WERI-Rb-1 (cell line): ENCODE measurements around the gene USP20.

Experiments
- DNase-seq: peaks from one replicate; pipeline ENCODE4 v3.0.0-alpha.2; 2020
- H3K27ac ChIP-seq: fragments of 250-450 bp; sonication (Bioruptor Pico); 2 replicates; pipeline ENCODE4 v1.5.1; 2020; ENCODE audit warnings: mild to moderate bottlenecking, moderate library complexity
- H3K27me3 ChIP-seq: fragments of 250-450 bp; sonication (Bioruptor Pico); 2 replicates; pipeline ENCODE4 v1.5.1; 2021; ENCODE audit warnings: mild to moderate bottlenecking, low read depth, moderate library complexity; ENCODE audit not compliant: insufficient read depth, severe bottlenecking
- H3K36me3 ChIP-seq: fragments of 250-450 bp; sonication (Bioruptor Pico); 2 replicates; pipeline ENCODE4 v1.5.1; 2020; ENCODE audit warnings: mild to moderate bottlenecking, moderate library complexity
- H3K4me3 ChIP-seq: 2 replicates; pipeline ENCODE4 v1.5.1; 2011; ENCODE audit warnings: low read depth, mild to moderate bottlenecking, control low read depth, low read length
- H3K9me3 ChIP-seq: fragments of 250-450 bp; sonication (Bioruptor Pico); 2 replicates; pipeline ENCODE4 v1.5.1; 2021; ENCODE audit warnings: mild to moderate bottlenecking, moderate library complexity; ENCODE audit not compliant: severe bottlenecking
- TF ChIP-seq, protein P1 (sequence below): IDR thresholded peaks from 2 replicates; pipeline ENCODE4 v1.5.1; 2011; ENCODE audit warnings: low read depth, mild to moderate bottlenecking, control low read depth, inconsistent platforms, low read length

USP20 gene

DNA sequence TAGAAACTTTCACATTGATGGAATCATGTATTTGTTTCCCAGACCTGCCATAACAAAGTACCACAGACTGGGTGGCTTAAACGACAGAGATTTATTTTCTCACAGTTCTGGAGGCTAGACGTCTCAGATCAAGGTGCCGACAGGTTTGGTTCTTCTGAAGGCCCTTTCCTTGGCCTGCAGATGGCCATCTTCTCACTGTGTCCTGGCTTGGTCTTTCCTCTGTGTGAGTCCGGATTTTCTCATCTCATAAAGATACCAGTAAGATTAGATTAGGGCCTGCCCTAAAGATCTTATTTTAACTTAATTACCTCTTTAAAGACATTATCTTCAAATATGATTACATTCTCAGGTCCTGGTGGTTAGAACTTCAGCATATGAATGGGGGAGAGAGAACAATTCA lies 5.8 kb downstream of the USP20 start:
- H3K9me3 ChIP-seq = no peaks in the 10 kb centered on the region
- H3K4me3 ChIP-seq = no peak overlapping the region
- H3K27me3 ChIP-seq = no peaks in the 10 kb centered on the region
- H3K36me3 ChIP-seq = peaks cover 4% of the 10 kb centered on the region
- H3K27ac ChIP-seq = peak overlapping the region; percentile 23
- peak; percentile 73 for DNase-seq
- TF ChIP-seq, protein P1, sequence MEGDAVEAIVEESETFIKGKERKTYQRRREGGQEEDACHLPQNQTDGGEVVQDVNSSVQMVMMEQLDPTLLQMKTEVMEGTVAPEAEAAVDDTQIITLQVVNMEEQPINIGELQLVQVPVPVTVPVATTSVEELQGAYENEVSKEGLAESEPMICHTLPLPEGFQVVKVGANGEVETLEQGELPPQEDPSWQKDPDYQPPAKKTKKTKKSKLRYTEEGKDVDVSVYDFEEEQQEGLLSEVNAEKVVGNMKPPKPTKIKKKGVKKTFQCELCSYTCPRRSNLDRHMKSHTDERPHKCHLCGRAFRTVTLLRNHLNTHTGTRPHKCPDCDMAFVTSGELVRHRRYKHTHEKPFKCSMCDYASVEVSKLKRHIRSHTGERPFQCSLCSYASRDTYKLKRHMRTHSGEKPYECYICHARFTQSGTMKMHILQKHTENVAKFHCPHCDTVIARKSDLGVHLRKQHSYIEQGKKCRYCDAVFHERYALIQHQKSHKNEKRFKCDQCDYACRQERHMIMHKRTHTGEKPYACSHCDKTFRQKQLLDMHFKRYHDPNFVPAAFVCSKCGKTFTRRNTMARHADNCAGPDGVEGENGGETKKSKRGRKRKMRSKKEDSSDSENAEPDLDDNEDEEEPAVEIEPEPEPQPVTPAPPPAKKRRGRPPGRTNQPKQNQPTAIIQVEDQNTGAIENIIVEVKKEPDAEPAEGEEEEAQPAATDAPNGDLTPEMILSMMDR = peak; percentile 56

DNA sequence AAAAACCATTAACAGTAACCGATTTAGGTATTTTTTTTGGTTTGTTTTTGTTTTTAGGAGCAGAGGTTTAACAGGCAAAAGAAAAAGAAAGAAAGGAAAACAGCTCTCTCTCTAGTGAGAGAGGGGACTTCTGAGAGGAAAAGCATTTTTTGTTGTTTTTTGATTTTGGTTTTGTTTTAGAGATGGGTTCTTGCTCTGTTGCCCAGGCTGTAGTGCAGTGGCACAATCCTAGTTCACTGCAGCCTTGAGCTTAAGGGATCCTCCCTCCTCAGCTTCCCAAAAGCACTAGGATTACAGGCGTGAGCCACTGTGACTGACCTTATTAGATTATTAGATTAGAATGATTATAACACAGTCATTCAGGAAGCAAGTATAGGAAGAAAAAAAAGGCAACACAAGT lies 10.1 kb downstream of the USP20 start:
- Histone ChIP-seq H3K9me3 (no peaks in the 10 kb centered on the region), H3K4me3 (no peak overlapping the region), H3K27ac (no peak overlapping the region), H3K27me3 (no peaks in the 10 kb centered on the region), H3K36me3 (no peaks in the 10 kb centered on the region; the same call in 1 of the 2 replicates)
- no peak for DNase-seq
- TF ChIP-seq, protein P1 = no peak

DNA sequence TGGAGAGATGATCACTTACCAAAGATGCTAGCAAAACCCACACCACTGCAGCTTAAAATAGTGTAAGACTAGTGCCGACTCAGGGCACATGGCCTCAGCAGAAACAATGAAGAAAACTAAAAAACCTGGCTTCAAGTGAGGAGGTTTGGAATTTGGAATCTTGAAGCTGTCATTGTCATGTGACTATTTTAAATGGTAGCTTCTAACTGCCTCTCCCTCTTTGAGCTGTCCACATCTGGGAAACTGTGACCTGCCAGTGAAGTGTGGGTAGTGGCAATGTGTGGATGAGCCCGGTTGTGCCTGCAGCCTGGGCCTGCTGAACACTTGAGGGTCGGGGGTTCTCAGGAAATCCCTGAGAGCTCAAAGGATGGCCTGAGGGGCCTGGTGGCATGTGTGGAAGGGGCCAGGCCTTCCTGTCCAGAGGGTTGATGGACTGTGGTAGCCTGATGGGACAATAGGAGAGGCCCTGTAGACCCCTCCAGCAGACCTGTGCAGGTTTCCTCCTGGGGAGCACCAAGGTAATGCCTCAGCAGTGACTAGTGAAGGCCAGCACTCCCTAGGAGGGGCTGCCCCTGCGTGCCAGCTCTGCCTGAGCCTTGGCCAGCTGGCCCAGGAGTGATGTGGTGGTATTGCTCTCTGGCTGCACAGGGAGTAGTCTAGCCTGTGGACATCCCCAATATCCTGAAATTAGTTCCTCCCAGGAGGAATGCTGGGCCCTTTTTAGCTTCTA lies 13.6 kb downstream of the USP20 start:
- H3K27me3 ChIP-seq = no peaks in the 10 kb centered on the region
- peaks cover 14% of the 10 kb centered on the region for H3K36me3 ChIP-seq
- no peak overlapping the region for H3K27ac ChIP-seq
- H3K9me3 ChIP-seq = no peaks in the 10 kb centered on the region
- H3K4me3 ChIP-seq = no peak overlapping the region
- no peak for DNase-seq
- TF ChIP-seq, protein P1 = no peak

DNA sequence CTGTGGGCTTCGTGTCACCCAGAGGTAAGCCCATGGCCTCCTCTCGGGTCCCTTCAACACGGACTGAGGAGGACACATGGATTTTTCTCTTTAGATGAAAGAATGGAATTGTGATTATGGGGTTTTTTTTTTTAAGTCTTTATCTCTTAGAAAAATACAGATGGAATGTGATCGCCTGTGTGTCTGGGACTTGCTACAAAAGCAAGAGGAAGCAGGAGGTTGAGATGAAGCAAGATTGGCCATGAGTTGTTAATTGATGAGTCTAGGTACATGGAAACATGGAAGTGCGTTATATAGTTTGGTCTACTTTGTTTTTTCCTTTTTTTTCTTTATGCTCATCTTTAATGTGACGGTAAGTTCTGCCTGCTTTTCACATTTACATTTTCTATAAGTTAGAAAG lies 14.6 kb downstream of the USP20 start:
- TF ChIP-seq, protein P1 = no peak
- Histone ChIP-seq H3K4me3 (no peak overlapping the region), H3K27ac (no peak overlapping the region), H3K9me3 (no peaks in the 10 kb centered on the region), H3K36me3 (peaks cover 19% of the 10 kb centered on the region), H3K27me3 (no peaks in the 10 kb centered on the region)
- no peak for DNase-seq

DNA sequence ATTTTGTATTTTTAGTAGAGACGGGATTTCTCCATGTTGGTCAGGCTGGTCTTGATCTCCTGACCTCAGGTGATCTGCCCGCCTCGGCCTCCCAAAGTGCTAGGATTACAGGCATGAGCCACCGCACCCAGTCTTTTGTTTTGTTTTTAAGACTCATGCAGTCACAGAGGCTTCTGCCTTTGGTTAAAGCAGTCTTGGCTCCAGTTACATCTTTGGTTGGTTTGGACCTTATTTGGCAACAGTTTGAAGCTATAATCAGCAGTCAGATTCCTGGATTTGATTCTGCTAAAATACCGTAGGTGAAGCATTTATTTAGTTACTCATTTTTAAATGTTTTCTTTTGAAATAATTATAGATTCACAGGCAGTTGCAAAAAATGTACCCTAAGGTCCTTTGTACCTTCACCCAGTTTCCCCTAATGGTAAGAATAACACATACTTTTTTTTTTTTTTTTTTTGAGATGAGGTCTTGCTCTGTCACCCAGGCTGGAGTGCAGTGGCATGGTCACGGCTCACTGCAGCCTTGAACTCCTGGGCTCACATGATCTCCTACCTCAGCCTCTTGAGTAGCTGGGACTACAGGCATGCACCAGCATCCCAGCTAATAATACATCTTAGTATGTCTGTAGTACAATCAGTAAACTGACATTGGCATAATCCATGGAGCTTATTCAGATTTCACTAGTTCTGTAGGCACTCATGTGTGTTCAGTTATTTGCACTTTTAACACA lies 15.7 kb downstream of the USP20 start:
- TF ChIP-seq, protein P1 = no peak
- H3K27me3 ChIP-seq = no peaks in the 10 kb centered on the region
- H3K36me3 ChIP-seq = peaks cover 27% of the 10 kb centered on the region
- no peak for DNase-seq
- H3K4me3 ChIP-seq = no peak overlapping the region
- H3K9me3 ChIP-seq = no peaks in the 10 kb centered on the region
- peak overlapping the region; percentile 41 for H3K27ac ChIP-seq
